ENCODE data around the gene SUDS3.

DNA sequence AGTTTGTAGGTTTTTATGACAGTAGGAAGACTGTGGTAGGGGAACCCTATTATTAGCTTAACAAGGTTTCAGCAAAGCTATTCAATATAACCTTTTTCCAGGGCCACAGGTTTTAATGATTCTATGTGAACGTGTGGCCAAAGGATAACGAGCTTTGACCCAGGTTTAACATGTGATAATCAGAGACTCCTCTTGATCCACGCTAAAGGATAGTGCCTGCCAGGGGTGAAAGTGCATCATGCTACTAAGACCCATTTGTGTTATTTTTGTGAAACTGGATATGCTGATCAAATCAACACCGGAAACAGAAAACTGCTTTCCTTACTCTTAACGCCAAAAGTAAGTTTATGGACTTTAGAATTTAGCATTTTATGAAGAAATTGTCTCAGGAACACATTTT is 2.7 kb upstream of the SUDS3 start:
- no peak for TF ChIP-seq CTCF (IDR thresholded peaks at IDR 0.05; ENCODE audit: low read depth, low read length, missing input control)
- peak in 1 of 2 donors; percentile 12 for TF ChIP-seq GABPA (IDR thresholded peaks at IDR 0.05 in 1 of 2, conservative IDR thresholded peaks at IDR 0.05 in 1 of 2)
- TF ChIP-seq SP1 (IDR thresholded peaks at IDR 0.05), result peak; percentile 92
- TF ChIP-seq FOXA1 (IDR thresholded peaks at IDR 0.05), result no peak
